DMS153 (cell line): ENCODE data around the gene OGDH.
"Not testable (repeated sequence)": the region's sequence is repeated elsewhere in the genome, so short reads cannot be mapped to it uniquely, and the experiment has no call there.

Source experiments
- DNase-seq: peaks from one replicate; lab custom pipeline; 2025; lab: John Stamatoyannopoulos, UW

OGDH gene

GRCh38 chr7:44706788-44707557 lies 100.5 kb downstream of the OGDH start:
- no peak for DNase-seq

- DNase-seq = no peak
These were observed 101.3 kb downstream of the OGDH start for GRCh38 chr7:44707558-44708230.

DNA sequence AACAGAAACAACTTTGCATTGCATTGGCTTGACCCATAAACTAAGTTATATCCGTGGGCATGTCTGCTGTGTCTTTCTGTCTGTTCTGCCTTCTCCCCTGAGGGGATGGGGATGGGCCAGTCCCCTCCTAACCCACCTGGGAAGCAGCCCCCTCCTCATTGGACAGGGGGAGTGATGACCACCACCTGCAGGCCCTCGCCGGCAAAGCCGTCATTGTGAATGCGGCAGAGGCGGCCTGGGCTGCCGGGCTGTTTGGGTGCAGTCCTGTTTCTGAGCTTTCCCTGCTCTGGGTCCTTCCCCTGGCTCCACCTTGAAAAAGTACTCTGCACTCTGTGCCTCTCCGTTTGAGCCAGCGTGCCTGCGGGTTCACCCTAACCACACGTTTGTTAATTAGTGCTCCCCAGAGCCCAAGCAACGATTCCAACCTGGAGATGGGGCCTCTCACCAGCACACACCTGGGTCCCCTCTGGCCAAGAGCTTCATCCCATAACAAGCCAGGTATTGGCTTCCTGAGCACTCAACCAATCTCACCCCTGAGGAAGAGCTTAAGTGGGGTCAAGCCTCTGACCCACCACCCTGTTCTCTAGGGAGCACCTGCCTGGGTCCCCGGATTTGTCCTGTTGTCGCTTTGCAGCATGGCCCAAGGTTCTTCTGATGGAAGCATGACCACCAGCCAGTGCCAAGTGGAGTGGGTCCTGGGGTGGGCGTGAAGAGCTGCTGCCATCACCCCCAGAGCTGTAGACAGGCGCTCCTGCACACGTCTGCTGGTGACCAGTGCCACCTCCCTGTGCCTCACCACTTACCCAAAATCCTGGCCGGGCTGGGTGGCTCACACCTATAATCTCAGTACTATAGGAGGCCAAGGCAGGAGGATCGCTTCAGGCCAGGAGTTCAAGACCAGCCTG lies 102.8 kb downstream of the OGDH start:
- DNase-seq = no peak

DNA sequence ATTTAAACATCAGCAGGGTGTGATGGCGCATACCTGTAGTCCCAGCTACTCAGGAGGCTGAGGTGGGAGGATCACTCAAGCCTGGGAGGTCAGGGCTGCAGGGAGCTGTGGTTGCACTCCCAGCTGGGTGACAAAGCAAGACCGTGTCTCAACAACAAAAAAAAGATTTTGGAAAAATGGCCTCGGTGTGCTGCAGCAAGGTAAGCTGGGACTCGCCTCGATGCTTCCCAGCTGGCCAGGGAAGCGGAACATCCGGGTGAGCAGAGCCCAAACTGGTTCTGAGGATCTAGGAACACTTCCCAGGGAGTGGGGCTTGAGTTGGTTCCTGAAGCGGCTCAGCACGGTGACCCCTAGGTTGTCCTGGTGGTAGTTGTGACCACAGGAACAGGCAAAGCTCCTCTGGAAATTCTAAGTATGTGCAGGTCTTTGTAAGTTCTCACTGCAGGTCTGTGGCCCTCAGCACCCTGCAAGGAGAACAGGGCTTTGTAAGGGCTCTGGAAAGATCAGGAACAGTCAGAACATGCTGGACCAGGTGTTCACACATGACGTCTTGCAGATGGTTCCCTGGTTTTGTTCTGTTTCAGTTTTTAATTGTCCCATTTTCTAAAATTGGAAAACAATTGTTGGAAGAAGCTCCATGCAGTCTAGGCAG lies 103.6 kb downstream of the OGDH start:
- DNase-seq = no peak

DNA sequence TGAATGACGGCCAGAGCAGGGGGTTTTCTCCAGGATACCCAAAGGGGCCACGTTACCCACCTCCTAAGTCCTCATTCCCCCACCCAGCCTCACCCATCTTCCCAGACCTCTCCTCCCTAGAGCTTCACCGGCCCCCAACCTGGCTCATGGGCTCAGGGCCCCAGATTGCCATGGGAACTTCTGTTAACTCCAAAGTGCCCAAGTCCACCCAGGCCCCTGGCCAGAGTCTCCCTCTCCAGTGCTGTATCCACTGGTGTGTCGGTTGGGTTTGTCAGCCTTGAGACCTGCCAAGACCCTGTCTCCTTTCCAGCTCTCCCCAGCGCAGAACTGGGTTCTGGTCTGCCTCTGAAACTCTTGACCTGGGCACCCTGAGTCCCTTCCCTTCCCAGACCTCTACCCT lies 105.1 kb downstream of the OGDH start:
- DNase-seq = no peak

DNA sequence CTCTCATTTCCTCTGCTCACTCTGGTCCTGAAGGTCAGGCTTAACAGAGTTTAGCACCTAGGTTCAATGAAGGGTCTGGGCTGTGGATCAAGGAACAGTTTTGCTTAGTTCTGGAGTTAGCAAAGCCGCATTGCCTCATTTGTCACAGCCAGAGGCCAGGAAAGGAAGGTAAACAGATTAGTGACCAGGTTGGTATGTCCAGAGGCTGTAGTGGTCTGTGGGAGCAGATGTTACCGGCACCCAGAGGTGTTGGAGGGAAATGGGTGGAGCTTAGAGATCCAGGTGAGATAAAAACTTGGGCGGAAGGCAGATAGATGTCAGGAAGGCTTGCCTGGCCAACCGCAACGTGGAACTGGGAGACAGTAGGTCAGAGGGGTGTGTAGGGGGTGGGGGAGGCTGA lies 105.6 kb downstream of the OGDH start:
- DNase-seq = no peak

DNA sequence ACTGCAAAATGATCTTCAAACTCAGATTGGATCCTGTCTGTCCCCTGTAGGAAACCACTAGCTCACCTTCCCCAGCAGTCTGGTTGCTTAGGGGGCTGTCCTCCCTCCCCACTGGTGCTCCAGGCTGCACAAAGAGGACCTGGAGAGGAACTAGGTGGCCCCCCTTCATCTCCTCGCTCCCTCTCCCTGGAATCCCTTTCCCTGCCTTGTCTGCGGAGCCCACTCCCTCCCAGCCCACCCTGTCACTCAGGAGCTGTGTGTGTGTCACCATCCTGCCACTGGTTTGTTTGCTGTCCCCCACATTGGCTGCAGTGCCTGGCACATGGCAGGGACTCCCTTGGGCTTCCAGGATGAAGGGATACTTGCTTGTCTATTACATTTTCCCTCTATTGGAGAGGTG lies 106.7 kb downstream of the OGDH start:
- no peak for DNase-seq

DNA sequence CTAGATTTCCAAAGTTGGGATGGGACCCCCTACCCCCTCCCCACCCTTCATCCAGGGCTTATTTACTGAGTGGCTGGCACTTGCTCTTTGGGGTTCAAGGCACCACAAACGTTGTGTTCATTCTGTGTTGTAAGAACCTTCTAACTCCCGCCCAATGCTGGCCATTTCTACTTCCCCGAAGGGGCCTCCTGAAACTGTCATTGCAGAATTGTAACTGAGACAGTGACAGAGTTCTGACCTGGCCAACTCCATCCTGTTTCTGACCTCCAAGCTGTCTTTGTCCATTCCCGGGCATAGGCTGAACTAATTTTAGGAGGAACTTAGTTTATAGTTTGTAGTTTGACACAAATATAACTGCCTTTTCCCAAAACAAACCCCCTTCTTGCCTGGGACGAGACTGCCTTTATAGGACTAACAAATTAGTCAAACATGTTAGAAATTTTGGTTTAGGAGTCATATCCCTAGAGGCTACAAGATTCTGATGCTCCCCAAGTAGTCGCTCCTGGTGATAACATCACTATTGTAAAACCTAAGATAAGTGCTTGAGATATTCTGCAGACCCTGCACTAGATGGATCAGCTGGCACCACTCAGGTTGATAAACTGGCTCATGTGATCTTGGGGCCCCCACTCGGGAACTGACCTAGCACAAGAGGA lies 107.4 kb downstream of the OGDH start:
- DNase-seq = no peak

- no peak for DNase-seq
These were observed 109.8 kb downstream of the OGDH start for GRCh38 chr7:44716205-44716604.

DNA sequence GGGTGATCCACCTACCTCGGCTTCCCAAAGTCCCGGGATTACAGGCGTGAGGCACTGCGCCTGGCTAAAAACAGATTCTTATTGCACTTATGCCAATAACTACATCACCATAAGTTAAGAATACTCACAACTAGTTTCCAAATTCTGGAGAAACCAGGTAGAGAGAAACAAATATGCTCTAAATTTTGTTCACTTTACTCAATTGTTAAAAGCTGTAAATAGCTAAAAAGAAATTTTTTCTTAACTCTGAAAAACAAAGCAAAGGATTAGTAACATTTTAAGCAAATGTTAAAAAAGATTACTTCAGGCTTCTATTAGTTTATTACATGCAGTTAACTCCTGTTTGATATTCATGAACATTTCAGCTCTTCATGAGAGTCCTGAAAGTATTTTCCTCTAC lies 113.9 kb downstream of the OGDH start:
- no peak for DNase-seq

- DNase-seq = no peak
These were observed 117.8 kb downstream of the OGDH start for GRCh38 chr7:44724276-44724675.

GRCh38 chr7:44726250-44726649 lies 119.8 kb downstream of the OGDH start:
- DNase-seq = not testable (repeated sequence)

DNA sequence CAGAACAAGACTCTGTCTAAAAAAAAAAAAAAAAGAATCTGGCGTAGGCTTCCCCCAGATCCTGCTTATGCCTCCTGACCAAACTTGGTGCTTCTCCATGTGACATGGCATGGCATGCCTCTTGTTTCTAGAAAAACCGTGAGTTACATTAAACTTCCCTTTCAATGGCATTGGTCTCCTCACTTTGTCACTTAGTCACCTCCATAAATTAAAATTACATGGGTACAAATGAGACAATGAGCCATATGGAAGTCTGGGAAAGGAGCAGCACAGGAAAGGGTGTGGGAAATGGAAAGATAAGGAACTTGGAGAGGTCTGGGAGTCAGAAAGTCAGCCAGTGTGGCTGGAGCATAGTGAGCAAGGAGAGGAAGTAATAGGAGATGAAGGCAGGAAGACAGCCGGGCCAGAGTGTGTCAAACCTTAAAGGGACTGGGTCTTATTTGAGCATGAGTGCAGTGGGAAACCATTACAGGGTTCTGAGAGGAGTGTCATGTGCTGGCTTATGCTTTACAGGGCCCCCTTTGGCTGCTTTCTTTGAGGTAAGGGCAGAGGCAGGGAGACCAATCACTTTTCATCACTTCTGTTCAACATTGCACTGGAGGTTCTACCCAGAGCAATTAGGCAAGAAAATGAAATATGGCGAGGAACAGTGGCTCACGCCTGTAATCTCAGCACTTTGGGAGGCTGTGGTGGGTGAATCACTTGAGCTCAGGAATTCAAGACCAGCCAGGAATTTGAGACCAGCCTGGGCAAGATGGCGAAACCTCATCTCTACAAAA lies 120.9 kb downstream of the OGDH start:
- no peak for DNase-seq

- DNase-seq = no peak
These were observed 121.5 kb downstream of the OGDH start for GRCh38 chr7:44727937-44728262.

GRCh38 chr7:44729949-44730590 lies 123.6 kb downstream of the OGDH start:
- no peak for DNase-seq

DNA sequence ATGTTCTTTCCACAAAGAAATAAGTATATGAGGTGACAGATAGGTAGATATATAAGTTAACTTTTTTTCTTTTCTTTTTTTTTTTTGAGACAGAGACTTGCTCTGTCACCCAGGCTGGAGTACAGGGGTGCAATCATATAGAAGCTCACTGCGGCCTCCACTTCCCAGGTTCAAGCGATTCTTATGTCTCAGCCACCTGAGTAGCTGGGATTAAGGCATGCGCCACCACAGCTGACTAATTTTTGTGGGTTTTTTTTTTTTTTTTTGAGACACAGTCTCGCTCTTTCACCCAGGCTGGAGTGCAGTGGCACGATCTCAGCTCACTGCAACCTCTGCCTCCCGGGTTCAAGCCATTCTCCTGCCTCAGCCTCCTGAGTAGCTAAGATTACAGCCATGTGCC lies 126.5 kb downstream of the OGDH start:
- not testable (repeated sequence) for DNase-seq

GRCh38 chr7:44733708-44734481 lies 127.5 kb downstream of the OGDH start:
- no peak for DNase-seq

- DNase-seq = no peak
These were observed 129.2 kb downstream of the OGDH start for GRCh38 chr7:44735403-44736165.

- DNase-seq = no peak
These were observed 130.5 kb downstream of the OGDH start for GRCh38 chr7:44736896-44737295.
